Measurements from ENCODE around the gene ZNF175.

The ZNF175 gene

GRCh38 chr19:51550848-51551672 is 20.0 kb upstream of the ZNF175 start:
- DNase-seq (ENCODE audit: low read depth), result no peak
- no peak overlapping the region for H3K4me3 ChIP-seq (ENCODE audit: low read length)
- no peak for TF ChIP-seq CTCF (conservative IDR thresholded peaks at IDR 0.05; ENCODE audit: low read length)

- no peak overlapping the region for H3K4me3 ChIP-seq (ENCODE audit: low read length)
- DNase-seq (ENCODE audit: low read depth), result no peak
- no peak for TF ChIP-seq CTCF (conservative IDR thresholded peaks at IDR 0.05; ENCODE audit: low read length)
Observed at GRCh38 chr19:51551673-51552432, 19.2 kb upstream of the ZNF175 start.

- DNase-seq (ENCODE audit: low read depth), result no peak
- TF ChIP-seq CTCF (conservative IDR thresholded peaks at IDR 0.05; ENCODE audit: low read length), result no peak
- no peak overlapping the region for H3K4me3 ChIP-seq (ENCODE audit: low read length)
Observed at GRCh38 chr19:51552608-51552995, 18.5 kb upstream of the ZNF175 start.

- no peak overlapping the region for H3K4me3 ChIP-seq (ENCODE audit: low read length)
- TF ChIP-seq CTCF (conservative IDR thresholded peaks at IDR 0.05; ENCODE audit: low read length), result no peak
- peak; percentile 46 for DNase-seq (ENCODE audit: low read depth)
Observed at GRCh38 chr19:51552996-51553725, 17.9 kb upstream of the ZNF175 start.

- TF ChIP-seq CTCF (conservative IDR thresholded peaks at IDR 0.05; ENCODE audit: low read length), result no peak
- H3K4me3 ChIP-seq (ENCODE audit: low read length), result no peak overlapping the region
Observed at GRCh38 chr19:51559240-51559639, 11.8 kb upstream of the ZNF175 start.

GRCh38 chr19:51560339-51560738 is 10.7 kb upstream of the ZNF175 start:
- no peak for DNase-seq (ENCODE audit: low read depth)
- H3K4me3 ChIP-seq (ENCODE audit: low read length), result no peak overlapping the region
- no peak for TF ChIP-seq CTCF (conservative IDR thresholded peaks at IDR 0.05; ENCODE audit: low read length)

More at GRCh38 chr19:51559240-51559639, 11.8 kb upstream of the ZNF175 start:
- DNase-seq (ENCODE audit: low read depth), result no peak

Measured in AG10803 (cell line).